Measurements from ENCODE around the gene RPRD2.

DNA sequence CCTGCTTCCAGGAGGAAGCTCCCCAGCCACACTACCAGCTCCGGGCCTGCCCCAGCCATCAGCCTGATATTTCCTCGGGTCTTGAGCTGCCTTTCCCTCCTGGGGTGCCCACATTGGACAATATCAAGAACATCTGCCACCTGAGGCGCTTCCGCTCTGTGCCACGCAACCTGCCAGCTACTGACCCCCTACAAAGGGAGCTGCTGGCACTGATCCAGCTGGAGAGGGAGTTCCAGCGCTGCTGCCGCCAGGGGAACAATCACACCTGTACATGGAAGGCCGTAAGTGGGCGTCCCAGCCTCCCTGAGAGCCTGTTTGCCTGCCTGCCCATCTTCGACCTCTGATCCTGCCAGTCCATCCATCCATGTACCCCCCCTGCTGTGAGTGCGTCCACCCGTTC lies 147.6 kb downstream of the RPRD2 start:
- TF ChIP-seq, protein P1, sequence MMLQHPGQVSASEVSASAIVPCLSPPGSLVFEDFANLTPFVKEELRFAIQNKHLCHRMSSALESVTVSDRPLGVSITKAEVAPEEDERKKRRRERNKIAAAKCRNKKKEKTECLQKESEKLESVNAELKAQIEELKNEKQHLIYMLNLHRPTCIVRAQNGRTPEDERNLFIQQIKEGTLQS (IDR thresholded peaks at IDR 0.05): no peak
- TF ChIP-seq SP1 (IDR thresholded peaks at IDR 0.05): no peak
- TF ChIP-seq, protein P2, sequence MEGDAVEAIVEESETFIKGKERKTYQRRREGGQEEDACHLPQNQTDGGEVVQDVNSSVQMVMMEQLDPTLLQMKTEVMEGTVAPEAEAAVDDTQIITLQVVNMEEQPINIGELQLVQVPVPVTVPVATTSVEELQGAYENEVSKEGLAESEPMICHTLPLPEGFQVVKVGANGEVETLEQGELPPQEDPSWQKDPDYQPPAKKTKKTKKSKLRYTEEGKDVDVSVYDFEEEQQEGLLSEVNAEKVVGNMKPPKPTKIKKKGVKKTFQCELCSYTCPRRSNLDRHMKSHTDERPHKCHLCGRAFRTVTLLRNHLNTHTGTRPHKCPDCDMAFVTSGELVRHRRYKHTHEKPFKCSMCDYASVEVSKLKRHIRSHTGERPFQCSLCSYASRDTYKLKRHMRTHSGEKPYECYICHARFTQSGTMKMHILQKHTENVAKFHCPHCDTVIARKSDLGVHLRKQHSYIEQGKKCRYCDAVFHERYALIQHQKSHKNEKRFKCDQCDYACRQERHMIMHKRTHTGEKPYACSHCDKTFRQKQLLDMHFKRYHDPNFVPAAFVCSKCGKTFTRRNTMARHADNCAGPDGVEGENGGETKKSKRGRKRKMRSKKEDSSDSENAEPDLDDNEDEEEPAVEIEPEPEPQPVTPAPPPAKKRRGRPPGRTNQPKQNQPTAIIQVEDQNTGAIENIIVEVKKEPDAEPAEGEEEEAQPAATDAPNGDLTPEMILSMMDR (IDR thresholded peaks at IDR 0.05; ENCODE audit: low read depth, low read length, missing input control): no peak
- TF ChIP-seq, protein P3, sequence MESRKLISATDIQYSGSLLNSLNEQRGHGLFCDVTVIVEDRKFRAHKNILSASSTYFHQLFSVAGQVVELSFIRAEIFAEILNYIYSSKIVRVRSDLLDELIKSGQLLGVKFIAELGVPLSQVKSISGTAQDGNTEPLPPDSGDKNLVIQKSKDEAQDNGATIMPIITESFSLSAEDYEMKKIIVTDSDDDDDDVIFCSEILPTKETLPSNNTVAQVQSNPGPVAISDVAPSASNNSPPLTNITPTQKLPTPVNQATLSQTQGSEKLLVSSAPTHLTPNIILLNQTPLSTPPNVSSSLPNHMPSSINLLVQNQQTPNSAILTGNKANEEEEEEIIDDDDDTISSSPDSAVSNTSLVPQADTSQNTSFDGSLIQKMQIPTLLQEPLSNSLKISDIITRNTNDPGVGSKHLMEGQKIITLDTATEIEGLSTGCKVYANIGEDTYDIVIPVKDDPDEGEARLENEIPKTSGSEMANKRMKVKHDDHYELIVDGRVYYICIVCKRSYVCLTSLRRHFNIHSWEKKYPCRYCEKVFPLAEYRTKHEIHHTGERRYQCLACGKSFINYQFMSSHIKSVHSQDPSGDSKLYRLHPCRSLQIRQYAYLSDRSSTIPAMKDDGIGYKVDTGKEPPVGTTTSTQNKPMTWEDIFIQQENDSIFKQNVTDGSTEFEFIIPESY (IDR thresholded peaks at IDR 0.05): no peak
- no peak for TF ChIP-seq FOXA1 (IDR thresholded peaks at IDR 0.05)
- TF ChIP-seq, protein P4, sequence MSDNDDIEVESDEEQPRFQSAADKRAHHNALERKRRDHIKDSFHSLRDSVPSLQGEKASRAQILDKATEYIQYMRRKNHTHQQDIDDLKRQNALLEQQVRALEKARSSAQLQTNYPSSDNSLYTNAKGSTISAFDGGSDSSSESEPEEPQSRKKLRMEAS (IDR thresholded peaks at IDR 0.05): no peak
- TF ChIP-seq, protein P5, sequence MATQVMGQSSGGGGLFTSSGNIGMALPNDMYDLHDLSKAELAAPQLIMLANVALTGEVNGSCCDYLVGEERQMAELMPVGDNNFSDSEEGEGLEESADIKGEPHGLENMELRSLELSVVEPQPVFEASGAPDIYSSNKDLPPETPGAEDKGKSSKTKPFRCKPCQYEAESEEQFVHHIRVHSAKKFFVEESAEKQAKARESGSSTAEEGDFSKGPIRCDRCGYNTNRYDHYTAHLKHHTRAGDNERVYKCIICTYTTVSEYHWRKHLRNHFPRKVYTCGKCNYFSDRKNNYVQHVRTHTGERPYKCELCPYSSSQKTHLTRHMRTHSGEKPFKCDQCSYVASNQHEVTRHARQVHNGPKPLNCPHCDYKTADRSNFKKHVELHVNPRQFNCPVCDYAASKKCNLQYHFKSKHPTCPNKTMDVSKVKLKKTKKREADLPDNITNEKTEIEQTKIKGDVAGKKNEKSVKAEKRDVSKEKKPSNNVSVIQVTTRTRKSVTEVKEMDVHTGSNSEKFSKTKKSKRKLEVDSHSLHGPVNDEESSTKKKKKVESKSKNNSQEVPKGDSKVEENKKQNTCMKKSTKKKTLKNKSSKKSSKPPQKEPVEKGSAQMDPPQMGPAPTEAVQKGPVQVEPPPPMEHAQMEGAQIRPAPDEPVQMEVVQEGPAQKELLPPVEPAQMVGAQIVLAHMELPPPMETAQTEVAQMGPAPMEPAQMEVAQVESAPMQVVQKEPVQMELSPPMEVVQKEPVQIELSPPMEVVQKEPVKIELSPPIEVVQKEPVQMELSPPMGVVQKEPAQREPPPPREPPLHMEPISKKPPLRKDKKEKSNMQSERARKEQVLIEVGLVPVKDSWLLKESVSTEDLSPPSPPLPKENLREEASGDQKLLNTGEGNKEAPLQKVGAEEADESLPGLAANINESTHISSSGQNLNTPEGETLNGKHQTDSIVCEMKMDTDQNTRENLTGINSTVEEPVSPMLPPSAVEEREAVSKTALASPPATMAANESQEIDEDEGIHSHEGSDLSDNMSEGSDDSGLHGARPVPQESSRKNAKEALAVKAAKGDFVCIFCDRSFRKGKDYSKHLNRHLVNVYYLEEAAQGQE (IDR thresholded peaks at IDR 0.05): no peak
- TF ChIP-seq EGR1 (IDR thresholded peaks at IDR 0.05; ENCODE audit: low read depth in 2 of 2): no peak
- no peak for TF ChIP-seq RXRA (IDR thresholded peaks at IDR 0.05)

All from liver (tissue), 3 donors.